ENCODE data around the gene NDST1.

DNA sequence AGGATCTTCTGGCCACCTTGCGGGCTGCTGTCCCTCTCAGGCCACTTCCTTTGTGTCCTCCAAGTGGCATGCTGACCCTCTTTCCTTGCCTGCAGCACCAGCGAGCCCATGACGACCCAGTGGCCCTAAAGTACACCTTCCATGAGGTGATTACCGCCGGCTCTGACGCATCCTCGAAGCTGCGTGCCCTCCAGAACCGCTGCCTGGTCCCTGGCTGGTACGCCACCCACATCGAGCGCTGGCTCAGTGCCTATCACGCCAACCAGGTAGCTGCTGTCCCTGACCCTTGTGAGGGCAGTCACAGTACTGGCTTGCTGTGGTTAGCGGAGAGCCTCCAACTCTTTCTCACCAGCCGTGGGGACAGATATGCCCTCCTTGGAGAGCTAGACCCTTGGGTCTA, 40.2 kb downstream of the NDST1 start:
- no peak for TF ChIP-seq CTCF (IDR thresholded peaks at IDR 0.05; ENCODE audit: insufficient read depth, low read length, poor library complexity, severe bottlenecking)
- no peak for TF ChIP-seq EZH2phosphoT487 (conservative IDR thresholded peaks at IDR 0.05; ENCODE audit: low read length)
